ENCODE results near the gene GDPD4. TPM values are rescaled to one million over a fixed set of nuclear protein-coding genes. Genes with fewer than 3 reads are reported as not detected.

Gene GDPD4, protein sequence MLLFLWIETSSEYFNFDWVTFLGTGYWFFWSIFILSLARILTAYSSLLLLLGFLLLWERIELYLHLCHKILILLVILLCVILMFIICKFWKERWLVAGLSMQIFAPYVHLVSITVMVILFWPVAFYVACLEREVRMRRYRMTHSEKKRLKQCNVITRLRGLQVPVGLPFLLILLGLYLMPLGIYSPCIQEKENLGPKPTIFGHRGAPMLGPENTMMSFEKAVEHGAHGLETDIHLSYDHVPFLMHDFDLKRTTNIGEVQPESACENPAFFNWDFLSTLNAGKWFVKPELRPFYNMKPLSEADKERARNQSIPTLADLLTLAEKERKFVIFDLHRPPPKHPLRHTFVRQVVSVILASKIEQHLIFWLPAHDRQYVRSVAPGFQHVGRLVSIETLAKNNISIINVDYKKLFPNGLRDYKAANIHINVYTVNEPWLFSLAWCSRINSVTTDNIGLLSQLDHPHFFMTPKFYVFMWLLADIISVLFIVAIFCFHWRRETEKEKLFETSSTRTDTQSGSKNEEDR
- total RNA-seq, result not detected
- long read RNA-seq, result 0 reads

DNA sequence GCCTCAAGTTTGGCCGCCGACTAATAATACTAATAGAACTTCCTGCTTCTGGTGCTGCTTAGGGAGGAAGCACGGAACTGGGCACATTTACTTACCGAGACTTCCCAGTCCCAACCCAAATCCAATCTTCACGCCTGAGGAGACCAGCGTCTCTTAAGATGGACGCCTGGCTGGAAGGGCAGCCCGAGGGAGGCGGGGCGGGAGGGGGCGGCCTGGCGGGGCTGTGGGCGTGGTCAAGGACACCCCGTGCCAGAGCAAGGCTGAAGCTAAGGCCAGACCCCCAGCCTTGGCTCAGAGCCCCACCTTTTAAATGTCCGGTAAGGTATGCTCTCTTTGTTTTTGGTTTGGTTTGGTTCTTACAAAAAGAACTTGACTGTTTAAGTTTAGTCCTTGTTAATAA lies at the start of gene GDPD4:
GDPD4 (minus strand) TSS at position 177 of the 400 bp plus-strand sequence. CDS start 16,549 bp downstream, outside the sequence.
- intact Hi-C loops (cut with micrococcal nuclease), result no loop called here
- no peak for ATAC-seq
- no peak for DNase-seq

DNA sequence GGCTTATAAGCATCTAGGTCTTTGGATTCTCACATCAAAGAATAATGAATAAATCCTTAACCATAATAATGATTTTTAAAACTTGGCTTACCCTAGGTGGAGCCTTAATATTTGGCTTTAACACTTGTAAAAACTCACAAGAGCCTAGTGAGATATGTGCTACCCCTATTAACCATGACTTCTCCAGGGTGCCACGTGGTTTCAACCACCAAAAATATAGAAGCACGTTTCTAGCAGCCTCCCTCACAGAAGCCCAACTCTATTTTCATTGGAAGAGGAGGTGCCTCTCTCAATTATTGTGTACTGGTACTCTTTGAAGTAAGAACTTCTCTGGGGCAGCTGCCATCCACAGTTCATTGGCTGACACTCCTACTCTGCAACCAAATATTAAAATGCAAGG lies 46.5 kb upstream of the GDPD4 start:
- ATAC-seq (no peak), DNase-seq (no peak)
- intact Hi-C loops (cut with micrococcal nuclease), result no loop called here

DNA sequence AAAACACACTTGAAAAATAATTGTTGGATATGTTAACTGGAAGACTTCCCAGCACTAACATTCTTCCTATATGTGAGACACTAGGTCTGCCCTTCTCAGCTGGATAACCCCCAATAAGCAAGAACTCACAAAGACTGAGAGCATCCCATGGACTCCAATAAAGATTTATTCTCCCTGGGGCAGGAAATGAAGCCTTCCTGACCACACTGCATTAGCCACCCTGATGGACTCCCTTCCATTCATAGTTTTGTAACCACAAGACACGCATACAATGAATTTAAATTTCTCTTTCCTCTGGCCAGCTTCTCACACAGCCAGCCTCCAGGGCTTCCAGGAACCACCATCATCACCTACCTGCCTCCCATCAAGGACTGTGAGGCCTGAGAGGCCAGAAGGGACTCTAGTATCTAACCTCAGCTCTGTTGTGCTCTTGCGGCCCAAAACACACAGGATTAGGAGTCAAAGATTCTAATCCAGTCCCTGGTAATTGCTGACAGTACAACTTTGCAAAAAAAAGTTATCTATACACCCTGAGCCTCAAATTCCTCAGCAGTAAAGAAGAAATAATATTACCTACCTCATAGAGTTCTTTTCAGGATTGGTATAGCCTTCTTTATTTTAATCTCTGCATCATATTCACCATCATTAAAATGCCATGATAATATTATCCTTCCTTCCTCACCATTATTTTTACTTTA lies 45.6 kb upstream of the GDPD4 start:
- intact Hi-C loops (cut with micrococcal nuclease), result no loop called here
- no peak for DNase-seq
- no peak for ATAC-seq

DNA sequence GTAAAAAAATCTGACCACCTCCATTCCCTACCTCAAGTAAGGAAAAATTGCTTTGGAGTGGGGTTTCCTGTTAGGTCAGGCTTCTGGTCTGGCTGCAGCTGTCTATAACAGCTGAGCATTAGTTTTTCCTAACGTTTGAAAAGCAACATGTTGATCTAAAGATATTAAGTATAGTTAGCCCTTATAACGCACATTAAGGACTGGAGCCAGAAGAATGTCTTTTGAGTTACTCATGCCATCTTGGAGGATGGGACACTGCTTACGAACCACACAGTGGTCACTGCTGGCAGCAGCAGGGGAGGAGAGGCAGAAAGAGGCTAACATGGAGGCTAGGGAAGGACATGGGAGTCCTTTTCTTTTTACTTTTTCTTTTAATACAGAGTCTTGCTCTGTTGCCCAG lies 44.1 kb upstream of the GDPD4 start:
- DNase-seq, result no peak
- intact Hi-C loops (cut with micrococcal nuclease), result no loop called here
- ATAC-seq, result no peak

DNA sequence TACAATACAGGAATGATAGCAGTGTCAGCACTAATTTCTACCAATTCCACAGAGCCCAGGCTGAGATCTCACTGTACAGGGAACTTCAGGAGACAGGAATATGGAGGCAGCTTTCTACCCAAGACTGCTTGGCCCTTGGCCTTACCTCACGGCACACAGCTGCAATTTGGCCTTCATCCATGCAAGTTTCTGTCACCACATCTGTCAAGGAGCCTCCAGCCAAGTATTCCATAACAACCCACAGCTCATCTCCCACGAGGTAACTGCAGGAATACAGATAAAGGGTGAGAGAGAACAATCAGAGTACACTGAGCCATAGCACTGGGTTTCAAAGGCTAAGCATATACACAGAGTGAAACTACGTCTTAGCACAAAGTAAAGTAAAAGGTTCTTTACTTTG lies 39.0 kb upstream of the GDPD4 start:
- DNase-seq (no peak), ATAC-seq (no peak)
- intact Hi-C loops (cut with micrococcal nuclease), result no loop called here

DNA sequence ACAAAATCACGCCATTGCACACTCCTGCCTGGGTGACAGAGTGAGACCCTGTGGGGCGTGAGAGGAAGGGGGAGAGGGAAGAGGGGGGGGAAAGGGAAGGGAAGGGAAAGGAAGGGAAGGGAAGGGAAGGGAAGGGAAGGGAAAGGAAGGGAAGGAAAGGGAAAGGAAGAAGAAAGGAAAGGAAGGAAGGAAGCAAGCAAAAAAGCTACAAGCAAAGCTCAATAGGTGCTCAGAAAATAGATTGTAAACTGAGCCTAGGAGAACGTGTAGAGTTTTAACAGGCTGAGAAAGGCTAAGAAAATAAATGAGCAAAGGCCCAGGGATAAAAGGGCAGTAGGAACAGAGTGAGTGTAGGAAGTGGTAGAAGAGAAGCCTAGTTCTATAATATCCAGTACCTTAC lies 30.8 kb upstream of the GDPD4 start:
- intact Hi-C loops (cut with micrococcal nuclease), result no loop called here
- no peak for DNase-seq
- ATAC-seq, result no peak

DNA sequence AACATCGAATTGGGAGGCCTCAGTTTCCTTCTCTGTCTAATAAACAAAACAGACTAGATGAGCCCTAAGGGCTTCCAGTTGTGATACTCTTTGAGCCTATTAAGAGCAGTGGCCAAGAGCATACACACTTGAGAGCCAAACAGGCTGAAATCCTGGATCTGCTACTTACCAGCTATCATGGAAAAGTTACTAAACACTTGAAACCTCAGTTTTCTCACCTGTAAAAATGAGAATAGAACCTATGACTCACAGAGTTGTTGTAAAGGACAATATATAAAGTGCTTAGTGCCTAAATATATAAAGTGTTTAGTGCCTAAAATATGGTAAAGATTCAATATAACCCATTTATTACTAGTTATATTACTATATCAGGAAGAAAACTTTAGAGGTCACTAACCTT lies 23.7 kb upstream of the GDPD4 start:
- intact Hi-C loops (cut with micrococcal nuclease), result no loop called here
- no peak for DNase-seq
- ATAC-seq, result no peak

DNA sequence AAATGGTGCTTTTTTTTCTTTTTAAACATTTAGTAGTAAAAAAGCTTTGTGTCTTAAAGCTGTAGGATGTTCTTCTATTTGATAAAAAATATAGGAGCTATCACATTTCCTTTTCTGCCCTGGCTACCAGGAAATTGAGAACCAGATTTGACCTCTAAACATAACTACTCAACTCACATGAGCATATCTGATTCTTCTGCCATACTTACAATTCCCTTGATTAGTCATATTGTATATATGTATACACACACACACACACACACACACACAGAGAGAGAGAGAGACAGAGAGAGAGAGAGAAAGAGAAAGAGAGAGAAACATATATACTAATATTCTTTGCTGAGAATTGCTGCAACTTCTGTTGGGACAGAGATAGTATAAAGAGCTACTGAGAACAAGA lies 23.0 kb upstream of the GDPD4 start:
- ATAC-seq, result no peak
- DNase-seq, result no peak
- intact Hi-C loops (cut with micrococcal nuclease), result no loop called here

DNA sequence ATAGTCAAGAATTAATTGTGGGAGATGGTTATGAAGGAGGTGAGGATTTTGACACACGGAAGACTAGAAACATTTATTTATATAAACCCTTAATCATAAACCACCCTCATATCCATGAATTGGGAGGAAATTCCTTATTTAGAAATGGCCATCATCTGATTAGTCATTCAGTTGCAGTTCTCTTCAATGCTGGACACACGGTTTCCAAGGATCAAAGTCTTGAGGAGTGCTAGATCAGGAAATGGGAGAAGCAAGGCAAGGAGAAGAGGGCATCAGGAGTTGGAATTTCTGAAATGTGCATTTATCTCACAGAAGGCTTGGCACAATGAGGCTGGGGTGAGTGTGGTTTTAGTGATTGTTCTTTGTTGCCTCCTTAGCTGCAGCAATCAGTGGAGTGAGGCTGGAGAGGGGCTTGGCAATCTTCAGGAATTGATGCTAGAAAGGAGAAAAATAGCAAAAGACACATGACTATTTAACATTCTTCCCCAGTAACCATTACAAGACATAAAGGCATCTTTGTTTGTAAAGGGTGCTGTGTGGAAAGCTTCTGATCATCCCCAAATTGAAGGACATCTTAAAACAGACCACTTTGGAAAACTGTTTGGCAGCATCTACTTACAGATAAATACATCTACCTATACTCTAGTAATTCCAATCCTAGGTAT lies 21.6 kb upstream of the GDPD4 start:
- intact Hi-C loops (cut with micrococcal nuclease), result no loop called here
- DNase-seq, result no peak
- no peak for ATAC-seq

DNA sequence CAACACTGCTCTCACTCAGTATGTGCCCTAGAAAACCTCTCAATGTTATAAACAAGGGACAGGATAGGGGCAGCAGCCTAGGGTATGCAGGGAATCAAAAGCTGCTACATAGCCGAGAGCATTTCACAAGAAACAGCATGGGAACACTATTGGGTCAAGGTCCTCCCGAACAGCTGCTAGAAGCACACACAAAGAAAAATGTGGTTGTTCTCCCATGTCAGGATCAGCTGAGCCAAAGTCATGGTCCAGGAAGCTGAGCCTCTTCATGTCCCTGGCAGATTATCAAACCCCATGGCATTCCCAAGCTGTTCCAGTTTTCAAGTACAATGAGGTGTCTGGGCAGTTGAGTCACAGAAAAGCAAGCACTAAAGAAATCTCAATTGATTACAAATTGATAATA lies 21.0 kb upstream of the GDPD4 start:
- DNase-seq (no peak), ATAC-seq (peak; percentile 55)
- intact Hi-C loops (cut with micrococcal nuclease), result no loop called here

DNA sequence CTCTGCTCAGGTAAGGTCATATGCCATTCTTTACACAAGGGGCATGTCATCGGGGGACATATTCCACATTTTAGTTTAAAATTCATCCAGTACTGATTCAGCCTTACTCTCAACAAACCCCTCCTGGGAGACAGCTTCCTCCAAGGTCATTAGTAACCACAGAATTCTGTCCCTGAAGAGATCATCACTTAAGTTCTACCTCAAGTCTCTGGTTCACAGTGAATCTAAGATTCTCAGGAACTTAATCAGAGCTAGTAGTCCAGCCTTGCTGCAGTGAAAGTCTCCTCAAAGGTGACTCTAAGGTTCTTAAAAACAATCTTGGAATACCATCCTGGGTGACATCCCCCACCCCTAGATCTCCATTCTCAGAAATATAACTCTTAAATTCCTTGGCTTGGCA lies 18.9 kb upstream of the GDPD4 start:
- no peak for DNase-seq
- intact Hi-C loops (cut with micrococcal nuclease), result no loop called here
- ATAC-seq, result no peak

DNA sequence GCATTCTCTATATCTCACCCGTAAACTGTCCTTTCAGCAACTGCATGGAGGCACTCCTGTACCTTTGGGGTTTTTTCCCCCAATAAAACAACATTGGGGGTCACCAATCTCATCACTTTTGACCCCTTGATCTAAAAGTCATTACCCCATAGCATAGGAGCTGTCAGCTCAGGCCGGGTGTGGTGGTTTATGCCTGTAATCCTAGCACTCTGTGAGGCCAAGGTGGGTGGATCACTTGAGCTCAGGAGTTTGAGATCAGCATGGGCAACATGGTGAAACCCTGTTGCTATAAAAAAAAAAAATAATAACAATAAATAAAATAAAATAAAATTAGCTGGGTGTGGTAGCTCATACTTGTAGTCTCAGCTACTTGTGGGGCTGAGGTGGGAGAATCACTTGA lies 17.1 kb upstream of the GDPD4 start:
- DNase-seq, result no peak
- intact Hi-C loops (cut with micrococcal nuclease), result no loop called here
- no peak for ATAC-seq

DNA sequence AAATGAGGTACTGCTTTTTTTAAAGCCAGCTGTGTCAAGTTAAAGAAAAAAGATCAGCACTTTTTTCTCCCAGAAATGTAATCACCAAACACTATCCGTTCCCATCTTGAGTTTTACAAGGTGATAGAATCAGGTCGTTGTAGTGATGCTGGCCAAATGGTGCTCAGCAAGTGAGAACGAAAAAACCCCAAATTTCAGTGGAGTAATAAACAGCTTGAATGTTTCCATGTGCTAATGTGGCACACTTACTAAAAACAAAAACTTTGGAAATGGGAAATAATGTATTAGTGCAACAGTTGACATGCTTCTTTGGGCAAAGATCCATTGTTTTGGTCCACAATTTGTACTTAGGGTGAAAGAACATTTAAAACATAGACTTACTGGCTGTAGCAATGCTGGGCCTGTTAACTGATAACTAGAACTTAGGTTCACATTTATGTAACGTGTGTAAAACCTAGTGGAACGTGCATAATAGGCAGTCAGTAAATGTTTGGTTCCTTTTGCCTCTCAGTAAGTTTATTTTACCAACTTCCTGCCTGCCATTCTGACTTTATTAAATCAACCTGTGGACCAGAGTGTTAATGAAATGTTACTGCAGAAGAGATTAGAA lies 15.4 kb upstream of the GDPD4 start:
- DNase-seq, result no peak
- intact Hi-C loops (cut with micrococcal nuclease), result no loop called here
- no peak for ATAC-seq

DNA sequence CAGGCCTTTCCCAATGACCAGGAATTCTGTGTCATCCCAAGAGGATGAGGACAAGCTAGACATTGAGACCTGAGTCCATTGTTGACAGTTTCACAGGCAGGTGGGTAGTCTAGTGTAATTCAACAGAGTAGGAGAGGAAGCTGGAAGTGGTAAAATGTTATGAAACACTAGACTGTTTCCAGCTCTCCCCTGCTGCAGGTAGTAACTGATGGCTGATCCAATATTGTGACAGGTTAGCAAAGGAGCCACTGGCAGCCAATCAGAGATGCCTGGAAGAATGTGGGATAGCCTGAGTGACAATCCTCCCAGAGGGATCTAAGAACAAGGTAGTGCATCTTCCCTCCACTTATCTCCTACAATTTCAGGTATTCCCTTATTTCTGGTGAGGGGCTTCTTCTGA lies 10.6 kb upstream of the GDPD4 start:
- no peak for ATAC-seq
- no peak for DNase-seq
- intact Hi-C loops (cut with micrococcal nuclease), result no loop called here

DNA sequence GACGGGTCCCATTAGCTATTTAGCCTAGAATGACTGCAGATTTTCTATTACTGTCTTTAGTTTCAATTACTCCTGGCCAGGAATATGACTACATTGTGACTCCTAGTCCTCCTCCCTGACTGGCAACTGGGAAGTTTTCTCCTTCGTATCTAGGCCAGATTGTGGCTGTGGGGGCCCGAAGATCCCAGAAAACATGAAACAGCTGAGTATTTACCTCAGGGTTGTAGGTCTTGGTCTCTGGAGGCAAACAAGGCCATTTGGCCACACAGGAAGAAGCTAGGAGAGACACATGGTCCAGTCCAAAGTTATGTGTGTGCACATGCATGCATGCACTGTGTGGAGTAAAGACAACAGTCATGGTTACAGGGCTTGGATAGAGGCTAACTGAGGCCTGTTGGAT lies 10.2 kb upstream of the GDPD4 start:
- ATAC-seq (no peak), DNase-seq (no peak)
- intact Hi-C loops (cut with micrococcal nuclease), result no loop called here

DNA sequence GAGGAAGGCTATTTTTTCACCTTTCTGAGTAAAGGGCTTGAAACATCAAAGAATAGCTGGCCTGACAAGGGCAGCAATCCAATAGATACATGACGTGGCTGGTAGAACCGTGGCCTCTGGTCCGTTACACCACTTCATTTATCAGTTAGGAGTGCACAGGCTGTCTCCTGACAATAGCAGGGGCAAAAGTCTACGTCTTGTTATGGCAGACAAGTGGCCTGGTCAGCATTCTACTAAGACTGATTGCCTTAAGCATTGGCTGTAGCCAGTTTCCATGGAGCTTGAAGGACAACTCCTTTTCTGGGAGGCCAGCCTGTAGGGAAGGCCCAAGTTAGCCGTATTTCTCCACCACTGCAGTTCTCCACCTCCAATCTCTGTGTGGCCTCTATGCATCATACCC lies 9.2 kb upstream of the GDPD4 start:
- ATAC-seq (no peak), DNase-seq (no peak)
- intact Hi-C loops (cut with micrococcal nuclease), result no loop called here

DNA sequence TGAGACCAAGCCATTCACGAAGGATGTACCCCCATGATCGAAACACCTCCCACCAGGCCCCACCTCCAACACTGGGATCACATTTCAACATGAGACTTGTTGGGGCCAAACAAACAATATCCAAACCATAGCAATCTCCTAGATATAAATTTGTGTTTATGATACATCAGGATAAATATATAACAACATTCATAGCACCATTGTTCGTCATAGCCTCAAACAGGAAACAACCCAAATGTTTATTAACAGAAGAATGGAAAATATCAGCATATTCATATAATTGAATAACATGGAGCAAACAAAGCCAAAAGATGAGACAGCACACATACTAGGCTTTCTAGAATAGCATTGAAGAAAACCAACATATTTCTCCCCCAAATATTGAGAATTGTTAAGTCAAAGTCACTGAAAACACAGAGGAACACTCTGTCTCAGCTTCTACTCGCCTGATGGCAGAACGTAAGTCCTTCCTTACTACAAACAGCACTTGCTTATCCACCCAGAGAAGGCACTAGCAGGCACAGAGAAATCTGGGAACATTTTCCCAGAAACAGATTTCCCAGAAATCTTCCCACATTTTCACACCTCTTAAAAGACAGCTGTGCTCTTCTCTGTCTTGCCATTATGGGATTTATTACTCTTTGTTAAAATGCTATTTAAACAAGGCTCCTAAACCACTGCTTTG lies 8.1 kb upstream of the GDPD4 start:
- ATAC-seq (no peak), DNase-seq (no peak)
- intact Hi-C loops (cut with micrococcal nuclease), result no loop called here

DNA sequence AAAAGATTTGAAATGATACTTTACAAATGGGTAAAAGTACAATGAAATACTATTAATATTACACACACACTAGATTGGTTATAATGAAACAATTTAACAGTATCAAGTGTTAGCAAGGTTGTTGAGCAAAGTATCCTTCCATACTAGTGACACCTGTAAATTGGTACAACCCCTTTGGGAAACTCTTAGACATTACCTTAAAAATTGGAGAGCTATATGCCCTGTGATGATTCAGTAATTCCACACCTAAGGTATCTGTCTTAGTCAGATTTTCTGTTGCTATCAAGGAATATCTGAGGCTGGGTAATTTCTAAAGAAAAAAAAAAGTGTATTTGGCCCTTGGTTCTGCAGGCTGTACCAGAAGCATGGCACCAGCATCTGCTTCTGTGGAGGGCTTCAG lies 7.4 kb upstream of the GDPD4 start:
- intact Hi-C loops (cut with micrococcal nuclease), result no loop called here
- DNase-seq, result no peak
- ATAC-seq, result no peak

DNA sequence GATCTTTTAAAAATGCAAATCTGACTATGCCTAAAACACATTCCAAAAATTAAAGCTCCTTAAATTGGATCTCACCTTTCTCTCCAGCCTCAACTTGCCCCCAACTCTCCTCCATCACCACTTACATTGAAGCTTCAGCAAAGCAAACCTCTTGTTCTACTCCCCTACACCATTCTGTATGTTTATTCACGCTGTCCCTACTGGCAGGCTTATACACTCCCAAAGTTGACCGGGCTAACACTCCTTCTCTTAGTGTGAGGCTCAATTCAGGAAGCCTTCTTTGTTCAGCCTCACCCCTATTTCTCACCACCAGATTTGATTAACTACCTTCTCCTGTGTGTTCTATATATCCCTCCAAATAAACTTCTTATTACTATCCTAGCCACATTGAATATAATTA lies 1.8 kb upstream of the GDPD4 start:
- intact Hi-C loops (cut with micrococcal nuclease), result no loop called here
- DNase-seq, result no peak
- no peak for ATAC-seq
